ENCODE measurements around the gene SPON1. TPM values are rescaled to one million over a fixed set of nuclear protein-coding genes. Genes with fewer than 3 reads are reported as not detected.
"Not testable (repeated sequence)": the region's sequence is repeated elsewhere in the genome, so short reads cannot be mapped to it uniquely, and the experiment has no call there.

Gene SPON1
- total RNA-seq, 1 experiment from 2014 or later = 0.20 TPM

- DNase-seq; H3K4me3 Mint-ChIP-seq; H2BK5ac ChIP-seq (ENCODE audit: insufficient read length, low read length); H3T11ph ChIP-seq (ENCODE audit: low read length); H3K14ac ChIP-seq (ENCODE audit: insufficient read depth, low read length); H4K20me1 ChIP-seq (ENCODE audit: control insufficient read depth, insufficient read depth, insufficient read length); H3K4me1 ChIP-seq (ENCODE audit: insufficient read depth, low read length); H2AK5ac ChIP-seq (ENCODE audit: insufficient read length, low read length); H3K27me3 Mint-ChIP-seq (ENCODE audit: low read depth); H3K79me2 ChIP-seq (ENCODE audit: insufficient read depth, low read length); H2AFZ ChIP-seq (ENCODE audit: low read length); H4K91ac ChIP-seq (ENCODE audit: insufficient read length, low read depth, low read length); H3K23ac ChIP-seq (ENCODE audit: insufficient read length, low read depth, low read length); H2BK12ac ChIP-seq (ENCODE audit: insufficient read length, low read depth, low read length); H3K27me3 ChIP-seq (ENCODE audit: insufficient read depth, low read length); H2BK15ac ChIP-seq (ENCODE audit: low read depth, low read length); H3K27ac ChIP-seq (ENCODE audit: insufficient read length, low read depth, low read length); H3K4ac ChIP-seq (ENCODE audit: low read depth, low read length); H4K5ac ChIP-seq (ENCODE audit: insufficient read length, low read depth, low read length); H3K56ac ChIP-seq (ENCODE audit: insufficient read length, low read depth, low read length); H3K23me2 ChIP-seq (ENCODE audit: insufficient read length, low read depth, low read length, poor library complexity, severe bottlenecking); H2BK20ac ChIP-seq (ENCODE audit: low read depth, low read length, poor library complexity, severe bottlenecking); H3K27ac Mint-ChIP-seq; H2BK120ac ChIP-seq (ENCODE audit: low read depth, low read length, poor library complexity, severe bottlenecking); H3K4me2 ChIP-seq (ENCODE audit: insufficient read depth, insufficient read length, low read length); H3K4me1 Mint-ChIP-seq; H3K9me3 ChIP-seq (ENCODE audit: control insufficient read depth, low read depth, low read length); H3K9ac ChIP-seq (ENCODE audit: extremely low read depth, insufficient read length, low read length); H3K79me1 ChIP-seq (ENCODE audit: insufficient read depth, low read depth, low read length, poor library complexity, severe bottlenecking); H3K18ac ChIP-seq (ENCODE audit: insufficient read length, low read depth, low read length); H4K8ac ChIP-seq (replicated peaks; ENCODE audit: insufficient read length, low read depth, low read length): not testable (repeated sequence)
- no CpG with 5 or more reads among the region's 10 CpGs for WGBS (ENCODE audit: extremely low coverage, insufficient read length, low lambda C conversion rate)
- Mint-ChIP-seq H3K9me3 (peaks cover 28 to 30% of the 10 kb centered on the region in 2 experiments), H3K36me3 (ENCODE audit: insufficient read depth in 1 of 3, low read depth in 3 of 3) (peaks cover 6 to 24% (median 7%) of the 10 kb centered on the region in 3 experiments)
These were observed 23.7 kb upstream of the SPON1 start for GRCh38 chr11:13938829-13939228.

Measured in H9 (cell line).